Neural progenitor cell (in vitro differentiated cells): ENCODE measurements around the gene VWA3B.

ENCODE experiments used
- CTCF ChIP-seq: fragments of 200-600 bp; sonication (generic); IDR thresholded peaks from 2 replicates; pipeline ENCODE4 v1.5.1; 2017; ENCODE audit warnings: antibody characterized with exemption, mild to moderate bottlenecking
- EZH2phosphoT487 ChIP-seq: fragments of 200-600 bp; sonication (generic); IDR thresholded peaks from 2 replicates; pipeline ENCODE4 v1.6.1; 2017; ENCODE audit warnings: antibody characterized with exemption

- TF ChIP-seq CTCF (no peak), EZH2phosphoT487 (no peak)
These were observed 36.3 kb downstream of the VWA3B start for GRCh38 chr2:98123286-98123685.
